Measurements from ENCODE around the gene MEIOSIN.
"Not testable (repeated sequence)": the region's sequence is repeated elsewhere in the genome, so short reads cannot be mapped to it uniquely, and the experiment has no call there.

MEIOSIN gene

DNA sequence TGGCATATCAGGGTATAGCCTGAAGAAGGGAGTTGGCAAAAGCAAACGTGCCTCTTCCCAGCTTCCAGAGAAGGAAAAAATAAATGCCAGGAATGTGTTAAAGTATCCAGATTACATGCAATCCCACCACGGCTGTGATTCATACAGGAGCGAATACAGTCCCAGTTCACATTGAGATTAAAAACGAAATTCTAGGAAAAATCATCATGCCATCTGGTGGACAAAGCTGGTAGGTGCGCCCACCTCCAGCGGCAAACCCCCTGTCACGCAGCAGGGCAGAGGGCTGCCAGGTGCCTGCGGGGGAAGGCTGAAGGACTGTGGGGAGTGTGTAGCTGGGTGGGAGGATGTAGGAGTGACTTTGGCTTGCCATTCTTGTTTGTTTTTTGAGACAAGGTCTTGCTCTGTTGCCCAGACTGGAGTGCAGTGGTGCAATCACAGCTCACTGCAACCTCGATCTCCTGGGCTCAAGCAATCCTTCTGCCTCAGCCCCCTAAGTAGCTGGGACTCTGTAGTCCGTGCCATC lies 65.8 kb downstream of the MEIOSIN start:
- DNase-seq (ENCODE audit: low read depth in 2 of 2, low spot score in 1 of 2) = peak in 1 of 2 donors; percentile 38

DNA sequence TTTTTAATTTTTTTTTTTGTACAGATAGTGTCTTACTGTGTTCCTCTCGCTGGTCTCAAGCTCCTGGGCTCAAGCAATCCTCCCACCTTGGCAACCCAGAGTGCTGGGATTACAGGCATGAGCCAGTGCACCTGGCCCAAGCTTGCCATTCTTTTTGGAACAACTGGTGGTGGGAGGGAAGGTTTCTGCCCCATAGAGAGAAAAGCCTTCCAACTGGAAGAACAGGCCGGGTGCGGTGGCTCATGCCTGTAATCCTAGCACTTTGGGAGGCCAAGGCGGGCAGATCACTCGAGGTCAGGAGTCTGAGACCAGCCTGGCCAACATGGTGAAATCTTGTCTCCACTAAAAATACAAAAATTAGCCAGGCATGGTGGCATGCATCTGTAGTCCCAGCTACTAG lies 66.3 kb downstream of the MEIOSIN start:
- DNase-seq (ENCODE audit: low read depth in 2 of 2, low spot score in 1 of 2) = not testable (repeated sequence)

DNA sequence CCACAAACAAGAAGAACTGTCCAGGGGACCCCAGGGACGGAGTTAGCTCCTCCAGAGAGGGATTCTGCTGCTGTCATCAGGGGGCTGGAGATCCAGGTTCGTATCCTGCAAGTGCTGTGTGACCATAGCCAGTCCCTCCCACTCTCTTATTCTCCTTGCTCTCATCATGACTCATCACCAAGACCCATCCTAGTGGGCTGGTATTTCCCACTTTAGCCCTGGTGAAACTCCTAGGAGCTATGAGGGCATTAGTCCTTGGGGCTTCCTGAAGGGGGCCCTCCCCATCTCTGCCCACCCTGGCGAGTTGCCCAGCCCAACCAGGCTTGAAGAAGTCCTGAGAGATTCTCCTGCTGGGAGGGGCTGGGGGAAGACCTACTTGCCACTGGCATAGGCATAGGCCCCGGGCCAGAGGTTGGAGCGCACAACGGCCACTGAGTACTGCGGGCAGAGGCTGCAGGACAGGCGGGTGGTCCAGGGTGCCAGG lies 66.9 kb downstream of the MEIOSIN start:
- no peak for DNase-seq (ENCODE audit: low read depth in 2 of 2, low spot score in 1 of 2)

DNA sequence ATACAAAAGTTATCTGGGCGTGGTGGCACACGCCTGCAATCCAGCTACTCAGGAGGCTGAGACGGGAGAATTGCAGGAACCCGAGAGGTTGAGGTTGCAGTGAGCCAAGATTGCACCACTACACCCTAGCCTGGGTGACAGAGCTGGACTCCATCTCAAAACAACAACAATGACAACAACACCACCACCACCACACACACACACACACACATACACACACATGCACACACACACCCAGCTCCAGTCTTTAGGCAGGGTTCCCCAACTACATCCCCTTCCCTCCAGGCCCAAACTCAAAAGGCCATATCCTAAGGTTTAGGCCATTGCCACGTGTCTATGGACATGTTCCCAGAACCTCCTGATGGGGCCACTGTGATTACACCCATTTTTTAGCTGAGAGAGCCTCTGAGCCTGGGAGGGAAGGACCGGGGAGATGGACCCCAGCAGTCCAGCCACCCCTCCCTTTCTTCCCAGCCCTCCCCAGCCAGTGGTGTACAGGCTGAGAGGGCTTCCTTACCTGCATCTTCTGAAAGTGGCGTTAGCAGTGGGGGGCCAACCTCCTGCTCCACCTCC lies 68.5 kb downstream of the MEIOSIN start:
- DNase-seq (ENCODE audit: low read depth in 2 of 2, low spot score in 1 of 2) = no peak

- DNase-seq (ENCODE audit: low read depth in 2 of 2, low spot score in 1 of 2) = no peak
Observed at GRCh38 chr19:45804140-45804958, 71.1 kb downstream of the MEIOSIN start.

GRCh38 chr19:45804959-45805230 lies 71.7 kb downstream of the MEIOSIN start:
- no peak for DNase-seq (ENCODE audit: low read depth in 2 of 2, low spot score in 1 of 2)

DNA sequence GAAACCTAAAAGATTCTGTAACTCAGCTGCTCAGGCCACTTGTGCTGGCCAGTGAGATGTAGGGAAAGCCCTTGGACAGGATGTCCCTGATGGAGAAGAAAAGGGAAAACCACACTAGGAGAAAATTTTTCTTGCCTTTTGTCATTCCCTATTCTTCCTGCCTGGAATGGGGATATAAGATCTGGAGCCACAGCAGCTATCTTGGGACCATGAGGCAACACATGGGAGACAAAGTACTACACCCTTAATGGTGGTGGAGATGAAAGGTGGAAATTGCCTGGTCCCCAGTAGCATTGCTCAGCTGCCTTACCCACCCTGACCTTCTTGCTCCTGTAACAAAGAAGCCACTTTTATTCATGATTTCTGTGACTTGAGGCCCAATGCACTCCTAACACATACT lies 72.5 kb downstream of the MEIOSIN start:
- no peak for DNase-seq (ENCODE audit: low read depth in 2 of 2, low spot score in 1 of 2)

- no peak for DNase-seq (ENCODE audit: low read depth in 2 of 2, low spot score in 1 of 2)
Observed at GRCh38 chr19:45809643-45810159, 76.5 kb downstream of the MEIOSIN start.

GRCh38 chr19:45812297-45812696 lies 79.1 kb downstream of the MEIOSIN start:
- DNase-seq (ENCODE audit: low read depth in 2 of 2, low spot score in 1 of 2) = no peak
